NCI-H2081 treated with DMSO at 0.1 percent for 48 hours (cell line): ENCODE results near the gene CEP170.

Experiments used
- DNase-seq: peaks from one replicate; lab custom pipeline; 2025; lab: John Stamatoyannopoulos, UW

Gene CEP170

GRCh38 chr1:243254927-243255790 lies at the start of gene CEP170:
TSS of gene CEP170 (minus strand) at chr1:243255281. CDS start at chr1:243225280, 30,001 bp downstream.
- peak; percentile 98 for DNase-seq

- DNase-seq: no peak
These were observed 46.0 kb upstream of the CEP170 start for GRCh38 chr1:243301059-243301458.

DNA sequence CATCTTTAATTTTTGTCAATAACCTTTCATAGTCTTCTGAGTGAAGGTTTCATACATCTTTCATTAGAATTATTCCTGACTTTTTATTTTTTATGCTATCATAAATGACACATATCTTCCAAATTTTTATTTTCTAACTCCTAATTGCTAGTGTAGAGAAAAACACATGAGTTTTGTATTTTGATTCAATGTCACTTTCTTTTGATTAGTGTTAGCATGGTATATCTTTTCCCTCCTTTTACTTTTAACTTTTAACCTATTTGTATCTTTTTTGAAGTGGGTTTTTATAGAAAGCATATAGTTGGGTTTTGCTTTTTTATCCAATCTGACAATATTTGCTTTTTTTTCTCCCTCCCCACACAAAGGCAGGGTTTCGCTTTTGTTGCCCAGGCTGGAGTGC lies 44.0 kb upstream of the CEP170 start:
- no peak for DNase-seq

DNA sequence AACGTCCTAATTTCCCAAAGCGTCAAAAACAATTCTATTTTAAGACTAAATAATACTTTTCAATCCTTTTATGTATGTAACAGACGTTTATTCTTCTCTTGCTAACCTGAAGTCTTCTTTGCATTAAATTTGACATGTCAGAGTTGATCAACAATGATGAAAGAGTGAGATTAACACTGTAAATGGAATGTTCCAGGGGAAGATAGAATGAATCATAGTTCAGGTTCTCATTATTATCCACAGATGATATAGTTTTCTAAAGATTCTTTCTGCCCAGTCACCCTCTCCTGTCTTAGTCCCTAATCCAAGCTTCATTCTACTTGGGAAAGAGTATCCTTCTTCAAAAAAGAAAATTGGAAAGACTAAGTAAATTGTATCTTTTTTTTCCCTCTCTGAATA lies 39.6 kb upstream of the CEP170 start:
- DNase-seq: no peak

DNA sequence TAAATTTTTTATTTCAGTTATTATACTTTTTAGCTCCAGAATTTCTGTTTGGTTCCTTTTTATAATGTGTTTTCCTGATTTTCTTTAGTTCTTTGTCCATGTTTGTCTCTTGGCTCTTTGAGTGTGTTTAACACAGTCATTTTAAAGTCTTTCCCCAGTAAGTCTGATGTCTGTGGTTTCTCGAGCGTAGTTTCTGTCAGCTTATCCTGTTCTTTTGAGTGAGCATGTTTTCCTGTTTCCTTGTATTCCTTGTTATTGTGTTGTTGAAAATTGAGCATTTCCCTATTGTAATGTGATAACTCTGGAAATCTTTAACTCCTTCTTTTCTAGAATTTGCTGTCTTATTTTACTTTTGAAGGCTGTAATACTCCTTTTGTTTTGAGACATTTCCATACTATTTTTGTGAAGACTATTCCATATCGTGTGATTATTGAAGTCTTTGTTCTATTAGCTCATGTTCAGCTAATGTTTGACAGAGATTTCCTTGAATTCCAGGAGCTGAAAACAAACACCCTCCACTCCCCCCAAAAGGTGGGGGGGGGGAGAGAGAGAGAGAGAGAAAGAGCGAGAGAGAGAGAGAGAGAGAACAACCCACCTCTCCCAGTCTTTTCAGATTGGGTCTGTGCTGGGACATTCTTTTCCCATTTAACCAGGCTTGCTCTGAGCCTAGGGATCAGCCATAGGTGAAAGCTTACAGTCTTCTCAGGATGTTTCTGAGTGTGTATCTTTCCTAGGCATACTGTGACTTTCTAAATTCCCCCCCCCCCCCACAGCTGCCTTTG lies 39.1 kb upstream of the CEP170 start:
- no peak for DNase-seq

- no peak for DNase-seq
These were observed 37.0 kb upstream of the CEP170 start for GRCh38 chr1:243292117-243292516.

GRCh38 chr1:243291292-243291691 lies 36.2 kb upstream of the CEP170 start:
- no peak for DNase-seq

GRCh38 chr1:243288062-243288461 lies 33.0 kb upstream of the CEP170 start:
- no peak for DNase-seq

- no peak for DNase-seq
These were observed 32.6 kb upstream of the CEP170 start for GRCh38 chr1:243287652-243288051.

DNA sequence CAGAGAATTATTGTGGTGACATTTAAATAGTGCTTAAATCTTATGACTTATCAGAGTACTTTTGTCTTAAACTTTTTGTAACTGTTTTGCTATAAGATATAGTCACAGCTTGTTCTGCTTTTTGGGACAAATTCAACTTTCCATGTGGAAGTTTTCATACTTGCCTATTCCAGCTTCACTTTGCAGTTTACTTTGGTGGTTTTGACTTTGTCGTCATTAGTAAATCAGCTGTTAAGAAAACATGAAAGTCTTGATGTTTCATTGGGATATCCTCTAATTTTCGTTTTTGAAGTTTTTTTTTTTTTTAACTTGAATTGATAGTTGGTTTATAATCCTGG lies 32.0 kb upstream of the CEP170 start:
- DNase-seq: no peak

DNA sequence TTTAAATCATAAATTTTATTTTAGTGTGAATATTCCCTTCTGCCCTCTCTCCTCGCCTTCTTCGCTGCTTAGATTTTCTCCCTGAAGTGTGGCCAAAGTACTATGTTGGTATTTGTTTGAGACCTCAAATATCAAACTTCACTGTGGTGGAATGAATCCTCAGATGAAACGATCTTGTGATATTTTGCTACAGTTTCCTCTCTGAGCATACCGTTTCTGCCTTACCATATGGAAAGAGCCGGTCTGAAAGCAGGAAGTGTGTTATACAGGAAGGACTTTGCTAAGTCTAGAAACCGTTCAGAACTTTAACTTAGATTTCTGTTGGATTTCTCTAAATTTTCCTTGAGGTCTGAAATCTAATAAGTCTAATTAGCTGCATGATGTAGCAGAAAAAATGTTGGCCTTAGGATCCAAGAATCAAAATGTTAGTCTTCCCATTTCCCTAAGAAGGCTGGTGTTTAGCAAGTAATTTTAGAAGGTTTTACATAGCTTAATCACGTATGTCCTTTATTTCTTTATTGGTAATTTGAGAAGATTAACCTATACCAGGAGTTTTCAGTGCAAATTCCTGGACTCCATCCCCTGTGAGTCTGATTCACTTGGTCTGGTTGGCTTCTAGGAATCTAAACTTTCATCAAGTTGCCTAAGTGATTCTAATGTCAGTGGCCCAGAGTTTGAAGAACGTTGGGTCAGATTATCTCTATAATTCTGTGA lies 31.5 kb upstream of the CEP170 start:
- no peak for DNase-seq

- no peak for DNase-seq
These were observed 26.6 kb upstream of the CEP170 start for GRCh38 chr1:243281672-243282071.

DNA sequence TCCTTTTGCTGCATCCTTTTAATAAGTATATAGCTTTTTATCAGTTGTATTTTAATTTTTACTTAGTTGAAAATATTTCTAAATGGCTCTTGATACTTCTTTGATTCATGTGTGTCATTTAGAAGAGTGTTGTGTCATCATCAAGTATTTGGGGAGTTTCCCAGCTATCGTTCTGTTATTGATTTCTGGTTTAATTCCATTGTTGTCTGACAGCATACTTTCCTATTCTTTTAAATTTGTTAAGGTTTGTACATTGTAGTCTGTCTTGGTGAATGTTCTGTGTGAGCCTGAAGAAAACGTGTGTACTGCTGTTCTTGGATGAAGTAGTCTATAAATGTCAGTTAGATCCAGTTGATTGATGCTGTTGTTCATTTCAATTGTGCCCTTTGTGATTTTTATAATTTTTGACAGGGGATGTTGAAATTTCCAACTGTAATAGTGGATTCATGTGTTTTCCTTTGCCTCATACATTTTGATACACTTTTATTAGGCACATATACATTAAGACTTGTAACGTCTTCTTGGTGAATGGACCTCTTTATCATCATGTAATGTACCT lies 25.6 kb upstream of the CEP170 start:
- DNase-seq: no peak

DNA sequence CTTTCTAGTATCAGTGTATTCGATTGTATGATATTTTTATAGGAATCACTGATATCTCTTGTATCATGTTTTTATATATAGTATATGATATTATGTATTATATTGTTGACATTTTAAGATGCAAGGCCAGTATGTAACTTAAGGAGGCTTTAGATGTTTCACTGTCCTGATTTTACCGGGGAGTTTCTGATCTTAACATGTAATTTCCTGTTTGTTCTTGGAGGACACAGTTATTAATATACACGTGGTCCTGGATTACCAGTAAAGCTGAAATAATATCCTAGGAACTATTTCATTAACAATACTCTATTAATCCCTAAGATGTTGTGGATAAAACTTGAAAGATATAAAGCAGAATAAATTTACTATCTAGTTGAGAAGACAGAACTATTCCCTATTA lies 20.2 kb upstream of the CEP170 start:
- DNase-seq: no peak

DNA sequence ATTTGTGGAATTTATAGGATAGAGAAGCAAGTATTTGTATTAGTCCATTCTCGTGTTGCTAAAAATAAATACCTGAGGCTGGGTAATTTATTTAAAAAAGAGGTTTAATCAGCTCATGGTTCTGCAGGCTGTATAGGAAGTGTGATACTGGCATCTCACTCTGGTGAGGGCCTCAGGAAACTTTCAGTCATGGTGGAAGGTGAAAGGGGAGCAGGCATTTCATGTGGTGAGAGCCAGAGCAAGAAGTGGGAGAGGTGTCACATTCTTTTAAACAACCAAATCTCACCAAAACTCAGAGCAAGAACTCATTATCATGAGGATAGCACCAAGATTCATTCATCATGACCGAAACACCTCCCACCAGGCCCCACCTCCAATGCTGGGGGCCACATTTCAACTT lies 18.9 kb upstream of the CEP170 start:
- DNase-seq: no peak

GRCh38 chr1:243273506-243273905 lies 18.4 kb upstream of the CEP170 start:
- DNase-seq: no peak

DNA sequence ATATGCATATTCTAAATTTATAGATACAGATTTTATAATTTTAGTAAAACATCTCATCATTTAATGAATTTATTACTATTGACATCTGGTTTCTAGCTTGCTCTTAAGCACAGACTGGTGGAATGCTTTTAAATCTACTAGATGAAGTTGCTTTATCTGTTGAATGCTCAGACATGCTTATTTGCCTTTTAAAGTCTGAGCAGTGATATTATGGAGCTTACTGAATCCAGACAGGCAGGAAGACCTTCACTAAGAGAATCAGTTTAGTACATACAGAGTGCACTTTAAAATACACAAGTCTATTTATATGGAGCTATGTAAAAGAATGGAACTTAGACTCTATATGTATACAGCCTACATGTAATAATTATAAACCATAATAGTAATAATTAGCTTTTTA lies 17.3 kb upstream of the CEP170 start:
- no peak for DNase-seq

- DNase-seq: no peak
These were observed 16.9 kb upstream of the CEP170 start for GRCh38 chr1:243271996-243272395.

GRCh38 chr1:243270097-243270864 lies 15.2 kb upstream of the CEP170 start:
- no peak for DNase-seq

DNA sequence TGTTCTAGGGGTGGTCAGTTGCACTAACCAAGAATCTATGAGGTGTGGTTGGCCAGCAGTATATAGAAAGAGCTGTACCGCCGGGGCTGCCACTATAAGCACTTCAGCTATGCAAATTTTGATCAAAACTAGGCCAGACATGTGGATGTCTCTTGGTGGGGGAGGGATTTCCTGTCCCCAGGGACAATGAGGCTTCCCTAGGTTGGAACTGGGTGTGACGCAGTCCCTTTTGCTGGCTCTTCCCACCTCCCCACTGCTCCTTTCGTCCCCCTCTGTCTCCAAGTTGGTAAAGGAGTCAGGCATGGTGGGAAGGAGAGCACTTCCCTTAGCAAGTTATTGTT lies 14.3 kb upstream of the CEP170 start:
- DNase-seq: no peak

GRCh38 chr1:243268751-243269460 lies 13.8 kb upstream of the CEP170 start:
- no peak for DNase-seq
